Pons (tissue), 1 donor: Measurements from ENCODE around the gene CSTB.
A peak's percentile ranks its signal among the peaks of the same experiment; 100 is the strongest.

Experiments
- DNase-seq: peaks from one replicate; pipeline ENCODE4 v3.0.0-alpha.2; 2016; ENCODE audit warnings: low spot score

CSTB gene

GRCh38 chr21:43749651-43750262, 26.4 kb downstream of the CSTB start:
- DNase-seq = no peak

GRCh38 chr21:43748622-43749021, 27.5 kb downstream of the CSTB start:
- DNase-seq = no peak

GRCh38 chr21:43745772-43746517, 30.2 kb downstream of the CSTB start:
- DNase-seq = no peak

GRCh38 chr21:43744725-43745124, 31.4 kb downstream of the CSTB start:
- no peak for DNase-seq

GRCh38 chr21:43743947-43744346, 32.2 kb downstream of the CSTB start:
- no peak for DNase-seq

GRCh38 chr21:43741423-43742096, 34.5 kb downstream of the CSTB start:
- no peak for DNase-seq

- no peak for DNase-seq
Observed at GRCh38 chr21:43740497-43741156, 35.5 kb downstream of the CSTB start.

DNA sequence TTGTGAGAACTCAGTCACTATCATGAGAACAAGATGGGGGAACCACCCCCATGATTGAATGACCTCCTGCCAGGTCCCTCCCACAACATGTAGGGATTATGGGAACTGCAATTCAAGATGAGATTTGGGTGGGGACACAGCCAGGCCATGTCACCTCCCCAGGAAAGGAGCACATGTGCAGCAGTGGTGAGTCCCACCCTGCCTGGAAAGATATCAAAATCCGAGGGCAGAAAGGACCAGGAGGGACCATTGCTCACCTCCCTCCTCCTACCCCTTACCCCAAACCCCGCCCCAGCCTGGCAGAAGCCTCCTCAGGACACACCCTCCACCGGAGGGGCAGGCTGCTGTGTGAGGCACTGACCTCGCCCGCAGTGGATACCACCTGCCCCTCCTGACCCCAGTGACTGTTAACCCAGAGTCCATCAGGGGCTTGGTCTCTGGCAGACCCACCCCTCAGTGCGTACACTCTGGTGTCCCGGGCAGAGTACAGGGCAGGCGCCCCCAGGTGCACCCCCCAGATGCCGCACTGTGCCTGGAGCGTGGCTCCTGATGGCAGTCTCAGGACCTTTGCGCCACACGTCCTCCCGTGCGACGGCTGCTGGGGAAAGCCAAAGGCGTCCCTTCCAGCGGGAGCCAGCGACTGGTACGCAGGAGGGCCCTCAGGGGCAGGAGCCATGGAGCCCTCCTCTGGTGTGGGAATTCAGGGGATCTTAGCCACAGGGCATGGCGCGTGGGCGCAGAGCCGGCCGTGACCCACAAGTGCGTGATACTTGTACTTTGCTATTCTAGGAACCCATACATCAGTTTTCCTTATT, 36.3 kb downstream of the CSTB start:
- DNase-seq = no peak

GRCh38 chr21:43737158-43737950, 38.8 kb downstream of the CSTB start:
- no peak for DNase-seq

- no peak for DNase-seq
Observed at GRCh38 chr21:43736224-43736883, 39.8 kb downstream of the CSTB start.

DNA sequence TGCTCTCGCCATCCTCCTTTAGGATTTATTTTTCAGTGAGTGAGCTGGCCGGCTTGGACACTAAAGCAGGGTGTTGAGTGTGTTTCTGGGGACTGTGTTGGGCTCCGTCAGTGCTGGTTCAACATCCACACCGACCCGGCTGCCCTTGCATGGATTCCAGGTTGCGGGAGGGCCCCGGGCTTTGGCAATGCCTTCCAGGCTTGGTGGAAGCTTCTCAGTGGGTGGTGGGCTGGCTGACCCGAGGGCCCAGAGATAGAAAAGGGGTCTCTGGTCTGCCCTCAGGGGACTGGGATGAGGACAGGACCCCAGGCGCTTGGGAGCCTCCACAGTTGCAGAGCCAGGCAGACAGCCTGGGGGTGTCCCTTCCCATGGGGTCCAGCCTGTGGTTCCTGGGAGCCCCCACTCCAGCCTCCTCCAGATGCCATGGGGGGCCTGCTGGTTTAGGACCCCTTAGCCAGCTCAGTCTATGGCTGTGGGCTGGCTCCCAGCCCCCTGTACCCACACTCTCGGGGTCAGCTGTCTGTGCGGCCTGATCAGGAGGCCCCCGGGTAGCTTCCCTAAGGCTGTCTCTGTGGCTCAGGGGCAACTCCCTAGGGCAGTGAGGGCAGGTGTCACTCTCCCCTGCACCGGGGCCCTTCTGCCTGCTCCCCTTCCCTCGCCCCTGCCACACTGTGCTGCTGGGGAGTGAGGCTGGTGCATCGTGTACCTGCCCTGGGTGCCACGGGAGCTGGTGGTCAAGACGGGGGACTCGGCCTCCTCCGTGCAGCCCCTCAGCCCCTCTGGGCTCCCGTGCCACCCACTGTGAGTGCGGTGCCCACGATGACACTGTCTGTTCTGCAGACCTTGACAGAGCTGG, 40.6 kb downstream of the CSTB start:
- DNase-seq = no peak

DNA sequence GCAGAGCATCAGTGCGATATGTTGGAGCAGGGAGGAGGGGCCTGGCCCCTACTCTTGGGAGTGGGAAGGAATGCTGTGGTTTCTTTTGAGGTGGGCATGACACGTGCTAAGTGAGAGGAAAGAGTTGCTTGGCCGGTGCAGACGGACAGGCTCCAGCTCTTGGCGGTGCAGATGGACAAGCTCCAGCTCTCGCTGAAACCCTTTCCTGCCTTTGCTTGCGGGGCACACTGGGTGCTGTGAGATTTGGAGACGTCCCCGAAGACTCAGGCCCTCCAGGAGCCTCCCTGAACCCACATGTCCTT, 41.2 kb downstream of the CSTB start:
- DNase-seq = no peak

- DNase-seq = no peak
Observed at GRCh38 chr21:43734131-43734927, 41.8 kb downstream of the CSTB start.

GRCh38 chr21:43733529-43734071, 42.5 kb downstream of the CSTB start:
- no peak for DNase-seq

- DNase-seq = no peak
Observed at GRCh38 chr21:43733060-43733459, 43.0 kb downstream of the CSTB start.

DNA sequence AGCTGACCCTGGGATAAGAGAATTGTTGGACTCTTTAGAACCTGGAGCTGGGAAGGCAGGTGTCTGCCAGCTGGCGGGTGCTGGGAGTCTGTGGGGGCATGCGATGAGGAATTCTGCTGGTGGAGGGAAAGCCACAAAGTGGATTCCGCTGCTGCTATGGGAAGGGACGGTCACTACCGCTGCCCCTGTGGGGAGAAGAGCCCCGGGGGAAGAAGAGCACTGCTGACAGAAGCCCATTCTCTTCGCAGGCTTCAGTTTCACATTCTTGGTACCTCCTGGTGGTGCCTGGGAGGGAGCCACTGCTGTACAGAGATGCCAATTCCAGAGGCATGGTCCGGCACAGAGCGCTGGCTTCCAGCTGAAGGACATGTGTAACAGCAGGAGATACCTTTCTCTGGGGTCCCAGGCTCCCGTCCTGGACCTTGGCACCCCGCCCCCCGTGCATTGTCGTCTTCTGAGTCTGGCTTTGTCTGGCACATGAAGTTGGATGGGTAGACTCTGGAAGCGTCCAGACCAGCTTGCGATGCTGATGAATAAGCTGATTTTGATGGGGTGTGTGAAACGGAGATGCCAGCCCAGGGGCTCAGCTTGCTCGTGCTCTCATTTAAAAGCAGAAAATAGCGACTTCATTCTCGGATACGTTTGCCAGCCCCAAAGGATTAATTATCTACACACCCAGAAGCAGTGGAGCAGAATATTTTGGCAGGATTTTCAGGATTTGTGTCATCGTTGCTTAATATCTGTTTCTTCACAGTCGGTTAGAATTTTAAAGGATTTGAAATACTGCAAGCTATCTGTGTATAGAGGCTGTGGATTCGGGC, 44.0 kb downstream of the CSTB start:
- DNase-seq = peak; percentile 64

DNA sequence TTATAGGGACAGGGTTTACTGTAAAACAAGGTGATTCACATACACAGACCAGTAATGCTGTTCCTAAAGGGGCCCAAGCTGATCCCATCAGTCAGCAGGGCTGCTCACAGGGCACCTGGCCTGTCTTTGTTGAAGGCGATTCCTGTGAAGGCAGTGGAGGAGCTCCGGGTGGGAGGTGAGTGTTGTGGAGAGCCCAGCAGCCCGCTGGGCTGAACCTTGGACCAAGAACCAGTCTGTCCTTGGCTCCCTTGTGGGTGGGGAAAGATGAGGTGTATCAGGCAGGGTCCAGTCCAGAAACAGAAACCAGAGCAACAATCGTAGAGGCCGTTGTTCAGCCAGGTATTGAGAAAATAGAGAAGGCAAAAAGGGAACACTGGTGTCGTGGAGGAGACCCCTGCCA, 44.6 kb downstream of the CSTB start:
- DNase-seq = no peak
